PC-9 (cell line): ENCODE results near the gene LCE3B.

Experiments
- CTCF ChIP-seq: fragments of 200-600 bp; sonication (generic); conservative IDR thresholded peaks from 2 replicates; pipeline ENCODE4 v1.6.1; 2017; ENCODE audit warnings: mixed run types, antibody characterized with exemption, mild to moderate bottlenecking, moderate library complexity
- EZH2 ChIP-seq: fragments of 200-600 bp; sonication (generic); IDR thresholded peaks from 2 replicates; pipeline ENCODE4 v1.8.0; 2017; ENCODE audit warnings: antibody characterized with exemption, low read depth

- TF ChIP-seq CTCF (no peak), EZH2 (no peak)
Measured at GRCh38 chr1:152626744-152627143, 13.1 kb downstream of the LCE3B start.
